Measurements from ENCODE around the gene EIF1.

GRCh38 chr17:41734139-41734948 is 45.7 kb downstream of the EIF1 start, which contains the start of gene HAP1:
- TF ChIP-seq OSR1 (CRISPR knock-in tag; IDR thresholded peaks at IDR 0.05): no peak
- no peak for TF ChIP-seq ZFP3 (CRISPR knock-in tag; IDR thresholded peaks at IDR 0.05)
- TF ChIP-seq ZFP30 (CRISPR knock-in tag; IDR thresholded peaks at IDR 0.05): no peak
- TF ChIP-seq PATZ1 (CRISPR knock-in tag; IDR thresholded peaks at IDR 0.05; ENCODE audit: borderline replicate concordance): no peak
- no peak for TF ChIP-seq GLIS3 (CRISPR knock-in tag; IDR thresholded peaks at IDR 0.05)
- TF ChIP-seq ZC3H10 (CRISPR knock-in tag; IDR thresholded peaks at IDR 0.05): no peak
- no peak for TF ChIP-seq ZNF8 (CRISPR knock-in tag; IDR thresholded peaks at IDR 0.05)
- TF ChIP-seq PPARA (CRISPR knock-in tag; IDR thresholded peaks at IDR 0.05; ENCODE audit: borderline replicate concordance): no peak
- TF ChIP-seq CREB5 (CRISPR knock-in tag; IDR thresholded peaks at IDR 0.05; ENCODE audit: low read depth): no peak
- TF ChIP-seq CSDC2 (CRISPR knock-in tag; IDR thresholded peaks at IDR 0.05): no peak
- TF ChIP-seq POU6F1 (CRISPR knock-in tag; IDR thresholded peaks at IDR 0.05; ENCODE audit: borderline replicate concordance, low read depth): no peak

Measured in SK-N-SH treated with all-trans-retinoic acid at 6 μM for 48 hours (cell line).